Activated CD4-positive, alpha-beta T cell treated with anti-CD3 and anti-CD28 coated beads, Interleukin-2, amount 50 U/mL, for 48 hours (primary cell): ENCODE measurements around the gene ALDH1A3.

Experiments
- DNase-seq, 2 experiments: peaks; one replicate each; pipeline ENCODE4 v3.0.0-alpha.2; 2020

Gene ALDH1A3

GRCh38 chr15:100885116-100885515 lies 5.5 kb downstream of the ALDH1A3 start:
- no peak for DNase-seq

GRCh38 chr15:100885811-100886210 lies 6.2 kb downstream of the ALDH1A3 start:
- DNase-seq, result no peak

- DNase-seq, result no peak
These were observed 7.7 kb downstream of the ALDH1A3 start for GRCh38 chr15:100887211-100887913.

- DNase-seq, result no peak
These were observed 9.9 kb downstream of the ALDH1A3 start for GRCh38 chr15:100889385-100890050.

- no peak for DNase-seq
These were observed 10.6 kb downstream of the ALDH1A3 start for GRCh38 chr15:100890051-100890720.

- no peak for DNase-seq
These were observed 11.2 kb downstream of the ALDH1A3 start for GRCh38 chr15:100890850-100891249.

- DNase-seq, result no peak
These were observed 11.8 kb downstream of the ALDH1A3 start for GRCh38 chr15:100891307-100892012.

- DNase-seq, result no peak
These were observed 12.4 kb downstream of the ALDH1A3 start for GRCh38 chr15:100892013-100892355.

- DNase-seq, result no peak
These were observed 13.8 kb downstream of the ALDH1A3 start for GRCh38 chr15:100893261-100893963.

- DNase-seq, result no peak
These were observed 14.3 kb downstream of the ALDH1A3 start for GRCh38 chr15:100893964-100894295.

- no peak for DNase-seq
These were observed 16.1 kb downstream of the ALDH1A3 start for GRCh38 chr15:100895721-100896120.

- DNase-seq, result no peak
These were observed 17.9 kb downstream of the ALDH1A3 start for GRCh38 chr15:100897221-100898151.

GRCh38 chr15:100898152-100898490 lies 18.5 kb downstream of the ALDH1A3 start:
- no peak for DNase-seq

GRCh38 chr15:100898661-100899462 lies 19.2 kb downstream of the ALDH1A3 start:
- no peak for DNase-seq

GRCh38 chr15:100899601-100900000 lies 20.0 kb downstream of the ALDH1A3 start:
- no peak for DNase-seq

- DNase-seq, result no peak
These were observed 20.6 kb downstream of the ALDH1A3 start for GRCh38 chr15:100900136-100900794.

- DNase-seq, result no peak
These were observed 21.2 kb downstream of the ALDH1A3 start for GRCh38 chr15:100900795-100901169.

GRCh38 chr15:100901296-100901695 lies 21.7 kb downstream of the ALDH1A3 start:
- DNase-seq, result no peak

GRCh38 chr15:100901702-100902435 lies 22.2 kb downstream of the ALDH1A3 start:
- DNase-seq, result no peak
